Kidney capillary endothelial cell (primary cell): ENCODE results near the gene TNRC6B.
"Not testable (repeated sequence)": the region's sequence is repeated elsewhere in the genome, so short reads cannot be mapped to it uniquely, and the experiment has no call there.

Source experiments
- DNase-seq: peaks from one replicate; pipeline ENCODE4 v3.0.0-alpha.2; 2018; ENCODE audit warnings: low spot score

The TNRC6B gene

DNA sequence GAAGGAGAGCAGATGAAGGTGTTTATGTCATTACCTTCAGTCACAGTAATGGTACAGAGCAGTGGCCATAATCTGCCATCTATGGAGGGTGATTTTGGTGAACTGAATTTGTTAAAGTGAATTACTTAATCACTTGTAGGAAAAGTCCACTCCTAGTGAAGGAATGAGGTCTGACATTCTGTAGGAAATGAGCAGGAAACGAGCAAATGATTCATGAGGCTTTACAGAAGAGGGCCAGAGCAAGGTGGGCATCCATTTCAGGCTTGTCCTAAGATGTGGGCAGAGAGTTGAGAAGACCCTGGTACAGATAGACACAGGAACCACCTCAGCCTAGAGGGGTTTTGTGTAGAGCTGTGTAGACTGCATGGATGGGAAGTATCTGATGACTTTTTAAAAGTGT lies 186.7 kb downstream of the TNRC6B start:
- no peak for DNase-seq

GRCh38 chr22:40366068-40366467 lies 188.3 kb downstream of the TNRC6B start:
- no peak for DNase-seq

GRCh38 chr22:40367342-40367741 lies 189.6 kb downstream of the TNRC6B start:
- no peak for DNase-seq

DNA sequence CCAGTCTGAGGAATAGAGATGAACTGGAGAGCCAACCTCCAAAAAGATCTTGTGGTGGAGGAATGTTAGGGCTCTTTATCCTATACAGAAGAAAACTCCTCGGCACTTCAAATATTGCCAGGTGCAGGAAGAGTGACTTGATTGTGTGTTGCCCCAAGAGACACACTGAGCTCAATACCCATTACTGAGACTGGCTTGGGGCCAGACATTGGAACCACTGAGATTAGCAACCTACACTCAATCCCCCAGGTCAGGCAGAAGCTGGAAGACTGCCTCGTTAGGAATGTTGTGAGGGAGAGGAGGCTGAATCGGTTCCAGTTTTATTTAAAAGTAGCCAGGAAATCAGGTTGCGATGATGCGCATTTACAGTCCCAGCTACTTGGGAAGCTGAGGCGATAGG lies 190.3 kb downstream of the TNRC6B start:
- no peak for DNase-seq

DNA sequence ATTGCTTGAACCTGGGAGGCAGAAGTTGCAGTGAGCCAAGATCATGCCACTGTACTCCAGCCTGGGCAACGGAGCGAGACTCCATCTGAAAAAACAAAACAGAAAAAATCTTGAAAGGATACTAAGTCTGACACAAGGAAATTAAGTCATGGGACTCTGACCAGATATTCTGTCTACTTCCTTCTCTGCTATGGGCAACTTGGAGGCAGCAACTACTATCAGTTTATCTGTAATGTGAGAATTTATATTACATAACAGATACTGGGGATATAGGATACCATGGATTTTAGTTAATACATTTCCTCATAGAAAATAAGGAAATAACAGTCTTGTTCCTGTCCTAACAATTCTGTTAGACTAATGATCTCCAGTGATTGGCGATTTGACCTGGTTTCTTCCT lies 191.1 kb downstream of the TNRC6B start:
- DNase-seq, result no peak

DNA sequence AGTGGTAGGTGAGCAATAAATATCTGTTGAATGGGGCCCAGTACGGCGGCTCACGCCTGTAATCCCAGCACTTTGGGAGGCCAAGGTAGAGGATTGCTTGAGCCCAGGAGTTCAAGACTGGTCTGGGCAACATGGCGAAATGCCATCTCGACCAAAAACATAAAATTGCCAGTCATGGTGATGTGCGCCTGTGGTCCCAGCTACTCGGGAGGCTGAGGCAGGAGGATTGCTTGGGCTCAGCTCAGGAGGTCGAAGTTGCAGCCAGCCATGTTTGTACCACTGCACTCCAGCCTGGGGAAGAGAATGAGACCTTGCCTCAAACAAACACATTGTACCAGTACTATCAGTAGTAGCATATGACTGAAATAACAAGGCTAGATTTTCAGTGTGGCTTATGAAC lies 196.8 kb downstream of the TNRC6B start:
- no peak for DNase-seq

DNA sequence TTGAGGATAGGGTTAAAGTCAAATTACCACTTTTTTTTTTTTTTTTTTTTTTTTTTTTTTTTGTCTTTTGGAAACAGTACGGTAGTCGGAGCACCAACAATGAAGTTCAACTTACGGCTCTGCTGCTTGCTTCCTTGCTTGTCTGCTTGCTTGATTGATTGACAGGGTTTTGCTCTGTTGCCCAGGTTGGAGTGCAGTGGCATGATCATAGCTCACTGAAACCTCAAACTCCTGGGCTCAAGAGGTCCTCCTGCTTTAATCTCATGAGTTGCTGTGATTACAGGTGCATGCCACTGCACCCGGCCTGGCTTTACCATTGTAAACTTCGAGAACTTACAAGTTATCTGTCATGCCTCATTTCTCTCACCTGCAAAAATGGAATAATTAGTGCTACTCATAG lies 198.4 kb downstream of the TNRC6B start:
- DNase-seq, result no peak

- DNase-seq, result no peak
Observed at GRCh38 chr22:40377931-40378330, 200.2 kb downstream of the TNRC6B start.

- not testable (repeated sequence) for DNase-seq
Observed at GRCh38 chr22:40378448-40378847, 200.7 kb downstream of the TNRC6B start.

- DNase-seq, result no peak
Observed at GRCh38 chr22:40381461-40381860, 203.7 kb downstream of the TNRC6B start.

GRCh38 chr22:40383905-40384304 lies 206.2 kb downstream of the TNRC6B start:
- no peak for DNase-seq

DNA sequence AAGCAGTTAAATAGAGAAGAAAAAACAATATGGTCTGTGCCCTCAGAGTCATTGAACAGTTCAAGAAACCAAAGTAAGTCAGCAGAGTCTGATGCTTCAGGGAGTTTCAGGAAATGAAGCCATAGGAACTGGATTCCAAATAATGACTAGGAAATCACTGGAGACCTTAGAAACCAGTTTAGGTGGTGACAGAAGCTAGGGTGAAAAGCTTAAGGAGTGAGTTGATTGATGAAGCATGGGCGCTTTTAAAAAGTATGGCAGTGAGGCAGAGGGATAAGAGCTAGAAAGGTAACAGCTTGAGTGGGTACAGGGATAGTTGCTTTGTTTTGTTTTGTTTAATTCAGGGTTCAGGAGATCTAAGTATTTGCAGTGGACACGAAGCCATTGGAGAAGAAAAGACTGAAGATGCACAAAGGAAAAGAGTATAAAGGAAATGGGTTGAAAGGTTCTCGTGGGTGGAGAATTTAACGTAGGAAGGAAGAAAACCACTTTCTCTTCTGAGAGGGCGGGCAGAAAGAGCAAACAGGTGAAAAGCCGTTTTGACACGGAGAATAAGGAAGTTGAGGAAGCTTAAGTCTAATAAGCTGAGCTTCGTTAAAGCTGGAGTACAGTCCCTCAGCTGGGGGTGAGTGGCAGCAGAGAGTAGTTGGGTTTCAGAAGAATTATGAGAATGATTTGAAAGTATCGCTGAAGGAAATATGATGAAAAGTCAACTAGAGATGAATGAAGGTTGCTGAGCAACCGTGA lies 207.5 kb downstream of the TNRC6B start:
- no peak for DNase-seq
